GM18870 (cell line): ENCODE results near the gene AKT1.
"Not testable (repeated sequence)": the region's sequence is repeated elsewhere in the genome, so short reads cannot be mapped to it uniquely, and the experiment has no call there.

Experiments used
- ATAC-seq: cut with Tn5 transposase; IDR thresholded peaks from one replicate; pipeline ENCODE4 v1.9.1; 2021; ENCODE audit warnings: moderate library complexity; ENCODE audit not compliant: unreplicated experiment

Gene AKT1

GRCh38 chr14:104819361-104819781, 23.8 kb upstream of the AKT1 start:
- ATAC-seq: no peak

- no peak for ATAC-seq
Measured at GRCh38 chr14:104818714-104819161, 23.2 kb upstream of the AKT1 start.

GRCh38 chr14:104817930-104818713, 22.6 kb upstream of the AKT1 start:
- ATAC-seq: no peak

- no peak for ATAC-seq
Measured at GRCh38 chr14:104816616-104816884, 21.0 kb upstream of the AKT1 start.

GRCh38 chr14:104814701-104815100, 19.2 kb upstream of the AKT1 start:
- ATAC-seq: not testable (repeated sequence)

- ATAC-seq: no peak
Measured at GRCh38 chr14:104813286-104813685, 17.7 kb upstream of the AKT1 start.

GRCh38 chr14:104810316-104810715, 14.8 kb upstream of the AKT1 start:
- ATAC-seq: no peak

- no peak for ATAC-seq
Measured at GRCh38 chr14:104808456-104808855, 12.9 kb upstream of the AKT1 start.

GRCh38 chr14:104806625-104807465, 11.3 kb upstream of the AKT1 start:
- no peak for ATAC-seq

GRCh38 chr14:104805941-104806624, 10.5 kb upstream of the AKT1 start:
- ATAC-seq: no peak

GRCh38 chr14:104805326-104805678, 9.8 kb upstream of the AKT1 start:
- ATAC-seq: no peak

GRCh38 chr14:104804481-104805325, 9.2 kb upstream of the AKT1 start:
- ATAC-seq: no peak

GRCh38 chr14:104803912-104804410, 8.4 kb upstream of the AKT1 start:
- no peak for ATAC-seq

GRCh38 chr14:104803280-104803911, 7.8 kb upstream of the AKT1 start:
- no peak for ATAC-seq

GRCh38 chr14:104802394-104803184, 7.0 kb upstream of the AKT1 start:
- no peak for ATAC-seq

GRCh38 chr14:104801520-104802393, 6.2 kb upstream of the AKT1 start:
- ATAC-seq: no peak

GRCh38 chr14:104800771-104801519, 5.4 kb upstream of the AKT1 start, which contains the start of gene ZBTB42:
ZBTB42 (plus strand) TSS chr14:104801101; CDS start chr14:104801198, 97 bp downstream.
- no peak for ATAC-seq
